IPS-20b (cell line): Measurements from ENCODE around the gene STAG2.

Source experiments
- H3K27ac ChIP-seq: one replicate; pipeline ENCODE4 v1.5.1; 2013; ENCODE audit warnings: low read length
- H3K27me3 ChIP-seq: 2 replicates; pipeline ENCODE4 v1.6.1; 2013; ENCODE audit warnings: mild to moderate bottlenecking, low read length, inconsistent platforms; ENCODE audit not compliant: insufficient read depth
- H3K36me3 ChIP-seq: 2 replicates; pipeline ENCODE4 v1.6.1; 2013; ENCODE audit warnings: low read depth, mild to moderate bottlenecking, inconsistent platforms, low read length, moderate library complexity; ENCODE audit not compliant: insufficient read depth
- H3K4me1 ChIP-seq: 2 replicates; pipeline ENCODE4 v1.6.1; 2013; ENCODE audit warnings: mild to moderate bottlenecking, control low read depth, inconsistent platforms, low read length, moderate library complexity; ENCODE audit not compliant: insufficient read depth
- H3K4me3 ChIP-seq: 2 replicates; pipeline ENCODE4 v1.5.1; 2013; ENCODE audit warnings: mild to moderate bottlenecking, low read length, inconsistent platforms
- H3K9ac ChIP-seq: 2 replicates; pipeline ENCODE4 v1.6.1; 2013; ENCODE audit warnings: low read depth, mild to moderate bottlenecking, inconsistent platforms, low read length, moderate library complexity
- H3K9me3 ChIP-seq: 2 replicates; pipeline ENCODE4 v1.6.1; 2013; ENCODE audit warnings: mild to moderate bottlenecking, low read depth, low read length, inconsistent platforms; ENCODE audit not compliant: insufficient read depth

STAG2 gene

GRCh38 chrX:123959281-123960063 lies 2.0 kb upstream of the STAG2 start:
- Histone ChIP-seq H3K4me1 (no peaks in the 10 kb centered on the region; the same call in 1 of the 2 replicates), H3K9me3 (no peaks in the 10 kb centered on the region), H3K9ac (peak overlapping the region; percentile 75), H3K36me3 (no peaks in the 10 kb centered on the region), H3K27me3 (no peaks in the 10 kb centered on the region), H3K27ac (no peak overlapping the region), H3K4me3 (peak overlapping the region; percentile 77)

- H3K36me3 ChIP-seq: no peaks in the 10 kb centered on the region
These were observed 594 bp upstream of the STAG2 start for GRCh38 chrX:123960956-123961267.

GRCh38 chrX:123962006-123962467 lies 531 bp downstream of the STAG2 start:
- Histone ChIP-seq H3K27ac (peak overlapping the region; percentile 85), H3K4me3 (peak overlapping the region; percentile 96), H3K4me1 (no peaks in the 10 kb centered on the region; the same call in 1 of the 2 replicates), H3K9ac (peak overlapping the region; percentile 100), H3K9me3 (no peaks in the 10 kb centered on the region), H3K27me3 (no peaks in the 10 kb centered on the region), H3K36me3 (no peaks in the 10 kb centered on the region)

More at GRCh38 chrX:123960956-123961267, 594 bp upstream of the STAG2 start:
- H3K4me1 ChIP-seq: no peaks in the 10 kb centered on the region; the same call in 1 of the 2 replicates
- no peaks in the 10 kb centered on the region for H3K27me3 ChIP-seq
- no peaks in the 10 kb centered on the region for H3K9me3 ChIP-seq
- H3K9ac ChIP-seq: peak overlapping the region; percentile 100
- H3K27ac ChIP-seq: peak overlapping the region; percentile 99
- H3K4me3 ChIP-seq: peak overlapping the region; percentile 96

GRCh38 chrX:123962794-123963373 lies 1.4 kb downstream of the STAG2 start:
- Histone ChIP-seq H3K9me3 (no peaks in the 10 kb centered on the region), H3K4me3 (peak overlapping the region; percentile 96), H3K27ac (peak overlapping the region; percentile 85), H3K4me1 (no peaks in the 10 kb centered on the region; the same call in 1 of the 2 replicates), H3K27me3 (no peaks in the 10 kb centered on the region), H3K36me3 (no peaks in the 10 kb centered on the region), H3K9ac (peak overlapping the region; percentile 100)

- Histone ChIP-seq H3K36me3 (no peaks in the 10 kb centered on the region), H3K27me3 (no peaks in the 10 kb centered on the region), H3K4me3 (peak overlapping the region; percentile 96), H3K27ac (no peak overlapping the region), H3K9ac (peak overlapping the region; percentile 100; the same call in 1 of the 2 replicates), H3K9me3 (no peaks in the 10 kb centered on the region), H3K4me1 (peaks cover 4% of the 10 kb centered on the region; the same call in 1 of the 2 replicates)
These were observed 2.8 kb downstream of the STAG2 start for GRCh38 chrX:123964156-123964834.

- no peak overlapping the region for H3K27ac ChIP-seq
- H3K36me3 ChIP-seq: no peaks in the 10 kb centered on the region
- no peak overlapping the region for H3K9ac ChIP-seq
- H3K4me3 ChIP-seq: no peak overlapping the region
- H3K27me3 ChIP-seq: no peaks in the 10 kb centered on the region
- H3K4me1 ChIP-seq: peaks cover 4% of the 10 kb centered on the region; the same call in 1 of the 2 replicates
- no peaks in the 10 kb centered on the region for H3K9me3 ChIP-seq
These were observed 4.2 kb downstream of the STAG2 start for GRCh38 chrX:123965712-123966111.

GRCh38 chrX:123967497-123967896 lies 6.0 kb downstream of the STAG2 start:
- Histone ChIP-seq H3K4me3 (no peak overlapping the region), H3K9me3 (no peaks in the 10 kb centered on the region), H3K4me1 (peaks cover 4% of the 10 kb centered on the region; the same call in 1 of the 2 replicates), H3K27me3 (no peaks in the 10 kb centered on the region), H3K9ac (no peak overlapping the region), H3K27ac (no peak overlapping the region), H3K36me3 (no peaks in the 10 kb centered on the region)

- H3K9ac ChIP-seq: no peak overlapping the region
- no peaks in the 10 kb centered on the region for H3K36me3 ChIP-seq
- peaks cover 4% of the 10 kb centered on the region; the same call in 1 of the 2 replicates for H3K4me1 ChIP-seq
- no peaks in the 10 kb centered on the region for H3K9me3 ChIP-seq
- no peak overlapping the region for H3K27ac ChIP-seq
- no peaks in the 10 kb centered on the region for H3K27me3 ChIP-seq
- no peak overlapping the region for H3K4me3 ChIP-seq
These were observed 7.0 kb downstream of the STAG2 start for GRCh38 chrX:123968383-123969050.

GRCh38 chrX:123971982-123972381 lies 10.5 kb downstream of the STAG2 start:
- no peaks in the 10 kb centered on the region for H3K36me3 ChIP-seq
- no peaks in the 10 kb centered on the region for H3K27me3 ChIP-seq
- no peak overlapping the region for H3K4me3 ChIP-seq
- H3K9me3 ChIP-seq: no peaks in the 10 kb centered on the region
- no peak overlapping the region for H3K27ac ChIP-seq
- no peak overlapping the region for H3K9ac ChIP-seq
- H3K4me1 ChIP-seq: peaks cover 4% of the 10 kb centered on the region; the same call in 1 of the 2 replicates

- no peak overlapping the region for H3K9ac ChIP-seq
These were observed 12.4 kb downstream of the STAG2 start for GRCh38 chrX:123973921-123974320.

GRCh38 chrX:123975180-123975579 lies 13.7 kb downstream of the STAG2 start:
- Histone ChIP-seq H3K9ac (no peak overlapping the region), H3K36me3 (no peaks in the 10 kb centered on the region), H3K4me3 (no peak overlapping the region), H3K27me3 (no peaks in the 10 kb centered on the region), H3K4me1 (no peaks in the 10 kb centered on the region), H3K9me3 (no peaks in the 10 kb centered on the region), H3K27ac (no peak overlapping the region)

More at GRCh38 chrX:123973921-123974320, 12.4 kb downstream of the STAG2 start:
- no peak overlapping the region for H3K4me3 ChIP-seq
- H3K27ac ChIP-seq: no peak overlapping the region
- H3K36me3 ChIP-seq: no peaks in the 10 kb centered on the region
- H3K4me1 ChIP-seq: no peaks in the 10 kb centered on the region
- H3K27me3 ChIP-seq: no peaks in the 10 kb centered on the region
- H3K9me3 ChIP-seq: no peaks in the 10 kb centered on the region
